Stimulated activated CD4-positive, alpha-beta T cell treated with anti-CD3 and anti-CD28 coated beads, Interleukin-2, amount 100 ng/mL, for 48 hours (primary cell): ENCODE measurements around the gene KRT7.

Source experiments
- DNase-seq, 2 donors: peaks; one replicate each; pipeline ENCODE4 v3.0.0-alpha.2; 2020

Gene KRT7

DNA sequence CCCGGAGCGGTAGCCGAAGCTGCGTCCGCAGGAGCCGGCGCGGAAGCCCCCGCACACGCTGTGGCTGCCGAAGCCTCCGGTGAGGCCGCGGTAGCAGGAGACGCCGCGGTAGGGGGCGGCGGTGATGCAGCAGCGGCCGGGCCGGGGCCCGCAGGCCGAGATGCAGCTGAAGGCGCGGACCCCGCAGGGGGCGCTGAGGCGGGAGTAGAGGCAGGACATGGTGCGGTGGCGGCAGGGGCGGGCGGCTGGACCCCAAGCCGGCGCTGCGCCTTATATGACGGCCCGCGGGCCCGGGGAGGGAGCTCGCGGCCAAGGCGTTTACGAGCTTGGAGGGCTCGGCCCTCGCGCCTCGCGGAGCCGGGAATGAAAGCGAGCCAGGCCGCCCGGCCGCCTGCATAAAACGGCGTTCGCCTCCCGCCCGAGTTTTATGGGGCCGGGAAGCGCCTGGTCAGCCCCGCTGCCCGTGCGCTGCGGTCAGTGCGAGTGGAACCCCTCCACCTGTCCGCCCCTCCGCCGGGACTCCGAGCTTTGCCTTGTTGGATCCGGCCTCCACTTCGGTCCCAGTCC, 25.4 kb downstream of the KRT7 start:
- DNase-seq: no peak

DNA sequence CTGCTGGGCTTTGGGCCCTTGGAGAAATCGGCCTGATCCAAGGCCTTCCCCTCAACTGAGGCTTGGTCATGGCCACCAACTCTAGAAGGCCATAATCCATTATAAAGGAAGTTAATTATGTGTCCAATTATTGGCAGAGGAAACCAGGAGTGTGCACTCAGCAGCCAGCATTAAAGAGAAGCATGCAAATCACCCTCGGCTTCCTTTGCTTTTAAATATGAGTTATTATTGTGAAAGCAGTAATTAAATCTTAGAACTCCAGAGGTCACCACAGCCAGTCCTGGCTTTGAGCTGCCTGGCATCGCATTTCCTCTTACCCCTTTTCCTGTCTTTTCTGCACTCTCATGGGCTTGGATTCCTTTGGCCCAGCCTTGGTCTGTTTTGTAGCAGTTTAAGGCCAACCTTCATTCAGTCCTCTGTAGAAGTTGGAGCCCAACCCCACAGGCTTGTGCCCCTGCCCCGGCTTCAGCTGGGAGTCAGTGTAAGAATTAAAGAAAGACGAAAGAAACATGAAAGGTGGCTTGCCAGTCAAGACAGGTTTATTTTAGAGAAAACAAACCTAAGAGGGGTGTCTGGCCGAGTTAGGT, 26.7 kb downstream of the KRT7 start:
- no peak for DNase-seq

DNA sequence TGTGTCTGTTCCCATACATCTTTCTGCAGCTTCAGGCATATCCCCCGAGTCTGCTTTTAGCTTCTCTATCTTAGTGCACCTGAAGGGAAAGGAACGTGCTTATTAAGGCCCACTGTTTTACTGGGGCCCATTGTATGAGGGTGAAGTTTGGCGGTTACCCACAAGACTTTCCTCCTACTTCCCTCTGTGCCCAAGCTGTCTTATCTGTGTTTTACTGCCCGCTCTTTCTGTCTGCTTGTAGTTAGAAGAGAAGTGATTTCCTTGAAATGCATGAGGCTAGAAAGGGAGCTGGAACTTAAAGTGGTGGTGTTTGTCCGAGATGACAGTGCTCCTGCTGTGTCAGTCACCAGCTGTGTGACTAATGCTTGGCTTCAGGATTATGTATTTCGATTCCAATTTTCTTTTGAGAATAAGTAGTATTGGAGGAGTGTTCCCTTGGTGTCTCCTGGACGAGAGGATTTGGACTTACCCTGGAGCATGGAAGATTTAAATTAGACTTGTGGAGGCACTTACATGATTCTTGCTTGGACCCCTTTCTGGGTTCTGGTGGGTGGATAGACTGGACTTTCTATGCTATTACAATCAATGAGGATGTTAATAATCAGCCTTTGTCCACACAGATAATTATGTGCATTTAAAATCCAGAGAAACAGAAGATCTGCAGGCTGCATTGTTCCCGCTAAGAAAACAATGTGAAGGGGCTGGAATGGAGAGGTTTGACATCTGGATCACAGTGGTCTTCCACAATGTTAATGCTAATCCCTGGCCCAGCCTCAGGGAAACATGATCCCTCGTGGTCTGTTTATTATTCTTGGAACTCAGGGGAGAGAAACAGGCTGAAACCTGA, 27.5 kb downstream of the KRT7 start:
- no peak for DNase-seq

DNA sequence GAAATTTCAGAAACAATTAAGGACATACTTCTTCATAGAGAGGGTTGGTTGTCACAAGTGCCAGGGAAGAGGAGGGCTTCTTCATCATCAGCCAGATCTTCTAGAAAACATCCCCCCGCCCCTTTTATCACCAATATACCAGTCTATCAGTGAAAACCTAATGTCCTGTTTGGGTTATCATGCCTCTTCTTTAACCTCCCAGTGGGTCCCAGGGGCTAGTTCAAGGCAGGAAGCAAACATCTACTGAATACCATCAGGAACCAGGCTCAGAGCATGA, 28.1 kb downstream of the KRT7 start:
- no peak for DNase-seq

DNA sequence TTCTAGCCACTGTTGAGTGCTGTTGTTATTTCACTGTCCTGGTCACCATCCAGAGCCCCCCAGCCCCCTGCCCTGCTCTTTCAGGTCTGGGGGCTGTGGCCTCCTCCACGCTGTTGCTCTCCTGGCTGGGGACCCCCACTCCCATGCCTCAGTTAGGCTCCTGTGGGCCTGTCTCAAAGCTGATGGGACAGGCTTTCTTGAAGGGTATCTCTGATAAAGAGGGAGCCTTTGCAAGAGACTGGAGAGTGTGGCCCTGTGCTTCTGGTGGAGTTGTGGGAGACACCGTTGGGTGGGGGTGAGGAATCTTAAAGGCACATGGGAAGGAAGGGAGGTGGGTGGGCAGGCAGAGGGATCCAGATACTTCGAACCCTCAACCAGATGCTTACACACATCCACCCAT, 29.2 kb downstream of the KRT7 start:
- DNase-seq: no peak

DNA sequence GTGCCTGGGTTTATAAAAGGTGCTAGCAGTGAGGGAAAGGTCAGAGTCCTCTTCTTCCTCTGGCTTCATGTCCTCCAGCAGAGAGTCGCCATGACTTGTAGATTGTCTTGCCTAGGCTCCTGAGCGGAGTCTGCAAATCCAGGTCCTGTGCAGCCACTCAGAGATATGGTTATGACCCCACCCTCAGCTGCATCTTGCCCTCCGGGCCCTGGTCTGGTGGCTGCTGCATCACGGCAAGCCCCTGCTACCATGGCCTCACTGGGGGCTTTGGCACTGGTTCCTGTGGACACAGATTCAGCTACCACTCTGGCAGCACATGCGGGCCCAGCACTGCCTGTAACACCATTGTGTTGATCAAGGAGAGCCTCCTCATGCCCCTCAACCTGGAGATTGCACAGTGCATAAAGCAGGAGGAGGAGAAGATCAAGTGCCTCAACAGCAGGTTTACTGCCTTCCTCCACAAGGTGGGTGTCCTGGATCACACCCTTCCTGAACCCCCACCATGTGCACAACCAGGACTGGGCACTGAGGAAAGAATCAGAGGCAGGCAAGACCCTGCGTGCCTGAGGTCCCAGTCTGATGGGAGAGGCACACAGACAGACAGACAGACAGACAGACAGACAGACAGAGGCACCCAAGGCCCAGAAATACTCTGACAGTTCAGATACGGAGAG, 30.9 kb downstream of the KRT7 start:
- no peak for DNase-seq

DNA sequence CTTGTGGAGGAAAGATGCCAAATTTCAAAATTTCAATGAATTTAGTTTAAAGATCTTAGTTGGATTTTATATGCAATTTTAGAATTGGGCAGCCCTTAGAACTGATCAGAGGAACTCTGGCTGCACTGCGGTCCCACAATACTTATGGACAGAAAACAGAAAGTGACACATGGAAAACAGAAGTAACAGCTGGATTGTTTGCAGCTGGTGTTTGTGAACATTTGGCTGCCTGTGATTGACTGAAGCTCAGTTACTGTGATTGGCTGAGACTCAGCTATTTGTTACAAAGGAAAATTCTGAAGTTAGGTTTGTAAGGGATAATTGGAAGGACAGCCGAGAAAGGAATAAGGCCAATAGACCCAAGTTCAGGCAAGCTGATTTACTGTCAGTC, 31.4 kb downstream of the KRT7 start:
- no peak for DNase-seq

DNA sequence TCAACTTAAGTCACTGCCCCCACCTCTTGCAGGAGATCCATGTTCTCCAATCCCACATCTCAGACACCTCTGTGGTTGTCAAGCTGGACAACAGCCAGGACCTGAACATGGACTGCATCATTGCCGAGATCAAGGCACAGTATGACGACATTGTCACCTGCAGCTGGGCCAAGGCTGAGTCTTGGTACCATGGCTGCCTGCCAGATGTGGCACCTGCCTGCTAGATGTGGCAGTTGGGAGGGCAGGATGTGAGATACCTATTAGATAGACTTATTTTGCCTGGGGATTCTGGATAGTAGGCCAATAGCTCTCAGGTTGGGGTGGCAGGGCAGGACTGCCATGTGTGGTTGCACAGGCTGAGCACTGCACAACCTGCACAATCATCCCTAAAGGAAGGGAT, 33.5 kb downstream of the KRT7 start:
- no peak for DNase-seq

DNA sequence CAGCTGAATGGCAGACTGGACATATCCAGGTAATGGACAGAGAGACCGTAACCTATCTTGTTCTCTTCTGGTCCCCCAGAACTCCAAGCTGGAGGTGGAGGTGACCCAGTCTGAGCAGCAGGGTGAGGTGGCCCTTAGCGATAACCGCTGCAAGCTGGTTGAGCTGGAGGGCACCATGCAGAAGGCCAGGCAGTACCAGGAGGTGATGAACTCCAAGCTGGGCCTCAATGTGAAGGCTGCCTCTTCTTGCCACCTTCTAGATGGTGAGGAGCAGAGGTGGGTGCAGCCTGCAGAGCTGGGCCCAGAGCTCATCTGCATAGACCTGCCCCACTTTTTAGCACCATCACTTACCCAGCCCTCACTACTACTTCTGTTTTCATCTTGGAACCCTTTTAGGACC, 34.2 kb downstream of the KRT7 start:
- no peak for DNase-seq

DNA sequence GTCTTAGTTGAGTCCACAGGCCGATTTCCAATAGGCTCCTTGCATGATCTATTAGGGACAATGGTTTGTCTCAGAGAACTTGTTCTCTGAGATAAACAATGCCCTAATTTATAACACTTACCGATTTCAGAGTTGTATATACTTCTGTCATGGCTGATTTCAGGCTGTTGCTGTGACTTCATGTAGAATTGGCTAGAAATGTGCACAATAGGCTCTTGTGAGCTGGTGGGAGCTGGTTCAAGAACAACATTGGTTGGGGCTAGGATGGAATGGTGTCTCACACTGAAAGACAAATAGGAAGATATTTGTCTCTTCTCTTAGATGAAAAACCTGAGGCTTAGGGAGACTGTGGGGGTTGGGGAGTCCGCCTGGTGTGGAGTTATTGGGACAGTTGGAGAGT, 34.7 kb downstream of the KRT7 start:
- DNase-seq: no peak

DNA sequence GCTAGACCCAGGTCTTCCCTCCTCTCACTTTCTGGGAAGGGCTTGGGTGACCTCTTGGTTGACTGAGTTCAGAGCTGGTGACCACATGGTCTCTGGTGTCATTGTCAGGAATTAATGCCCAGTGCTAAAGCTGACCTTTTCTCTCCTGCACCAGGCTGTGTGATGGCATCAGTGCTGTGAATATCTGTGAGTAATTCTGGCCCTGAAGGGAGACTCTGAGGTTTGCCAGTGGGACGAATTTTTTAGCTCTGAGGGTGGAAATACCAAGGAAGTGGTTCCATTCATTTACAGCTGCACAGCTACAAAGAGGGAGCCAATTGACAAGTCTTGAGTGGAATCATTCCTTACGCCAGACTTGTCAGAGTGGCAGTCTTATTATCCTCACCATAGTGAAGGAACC, 35.2 kb downstream of the KRT7 start:
- DNase-seq: no peak

DNA sequence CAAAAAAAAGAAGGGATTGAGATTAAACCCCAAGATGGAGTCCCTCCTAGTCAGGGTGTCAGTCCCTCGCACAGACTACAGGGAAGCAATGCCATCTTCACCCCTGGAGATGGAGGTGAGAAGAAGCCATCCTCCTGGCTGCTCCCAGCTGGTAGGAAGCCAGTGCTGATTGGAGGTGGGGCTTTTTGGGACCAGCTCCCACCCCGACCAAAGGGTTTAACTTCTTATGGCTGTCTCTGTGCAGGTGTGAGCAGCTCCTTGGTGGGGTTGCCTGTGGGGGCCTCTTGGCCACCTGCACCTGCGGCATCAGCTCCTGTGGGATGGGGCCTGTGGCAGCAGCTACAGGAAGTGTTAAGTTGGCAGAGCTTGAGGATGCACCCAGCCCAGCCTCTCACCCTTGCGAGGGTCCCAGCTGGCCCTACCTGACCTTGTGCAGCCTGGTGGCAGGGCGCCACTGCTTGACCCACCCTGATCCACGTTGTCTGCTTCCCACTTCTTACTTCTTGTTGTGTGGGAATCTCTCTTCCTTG, 37.6 kb downstream of the KRT7 start:
- no peak for DNase-seq

DNA sequence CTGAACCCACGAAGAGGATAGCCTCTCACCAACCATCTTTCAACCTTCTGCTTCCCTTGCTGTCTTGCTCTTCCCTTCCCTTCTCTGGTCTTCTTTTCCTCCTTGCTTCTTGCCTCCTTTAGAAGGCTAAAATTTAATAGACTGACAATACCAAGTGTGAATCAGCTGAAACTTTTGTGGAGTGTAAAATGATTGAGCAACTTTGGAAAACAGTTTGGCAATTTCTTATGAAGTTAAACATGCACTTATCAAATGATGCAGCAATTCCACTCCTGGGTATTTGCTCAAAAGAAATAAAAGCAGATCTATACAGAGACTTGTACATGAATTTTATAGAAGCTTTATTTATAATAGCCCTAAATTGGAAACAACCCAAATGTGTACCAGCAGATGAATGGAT, 38.1 kb downstream of the KRT7 start:
- DNase-seq: no peak

DNA sequence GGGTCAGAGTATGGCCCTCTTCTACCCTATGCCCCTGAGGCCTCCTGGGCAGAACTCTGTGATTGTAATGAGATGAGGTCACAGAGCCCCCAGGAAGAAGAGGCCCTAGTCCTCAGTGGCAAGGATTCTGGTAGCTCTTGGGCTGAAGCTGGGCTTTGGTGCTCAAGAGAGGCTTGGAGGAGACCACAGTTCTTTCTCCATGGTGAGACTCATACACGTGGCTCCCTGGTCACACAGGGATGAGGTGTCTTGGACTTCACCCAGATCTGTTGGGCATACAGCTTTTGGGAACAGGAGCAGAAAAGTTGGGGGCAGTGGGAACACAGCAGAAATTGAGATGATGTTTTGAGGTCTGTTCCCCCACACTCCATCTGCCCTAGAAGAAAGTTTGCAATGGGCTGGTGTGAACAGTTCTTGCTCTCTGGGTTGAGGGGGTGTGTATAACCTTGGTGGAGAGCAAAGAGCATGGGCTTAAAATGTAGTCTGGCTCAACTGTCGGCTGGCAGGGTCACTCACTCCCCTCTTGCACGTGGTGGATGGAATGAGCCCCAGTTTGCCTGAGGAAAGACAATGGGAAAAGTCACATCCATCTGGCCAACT, 41.6 kb downstream of the KRT7 start, which contains the start of gene KRT86:
TSS of gene KRT86 (plus strand) at position 125 of the 600 bp plus-strand sequence. CDS start 27,272 bp downstream, outside the sequence.
- DNase-seq: no peak

DNA sequence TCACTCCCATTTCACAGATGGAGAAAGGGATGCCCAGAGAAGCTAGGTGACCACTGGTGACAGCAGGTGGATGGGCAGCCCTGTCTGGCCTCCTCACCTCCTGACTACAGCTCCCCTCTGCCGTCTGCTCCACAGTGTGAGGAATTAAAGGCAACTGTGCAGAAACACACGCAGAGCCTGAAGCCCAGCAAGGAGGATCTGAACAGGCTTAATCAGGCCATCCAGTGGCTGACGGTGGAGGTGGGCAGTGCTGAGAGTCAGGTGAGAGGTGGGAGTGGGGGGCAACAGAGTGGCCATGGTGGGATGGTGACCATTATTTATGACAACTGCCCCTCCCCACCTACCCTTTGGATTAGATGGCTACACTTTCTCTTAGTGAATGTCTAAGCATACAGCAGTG, 42.6 kb downstream of the KRT7 start:
- DNase-seq: no peak

DNA sequence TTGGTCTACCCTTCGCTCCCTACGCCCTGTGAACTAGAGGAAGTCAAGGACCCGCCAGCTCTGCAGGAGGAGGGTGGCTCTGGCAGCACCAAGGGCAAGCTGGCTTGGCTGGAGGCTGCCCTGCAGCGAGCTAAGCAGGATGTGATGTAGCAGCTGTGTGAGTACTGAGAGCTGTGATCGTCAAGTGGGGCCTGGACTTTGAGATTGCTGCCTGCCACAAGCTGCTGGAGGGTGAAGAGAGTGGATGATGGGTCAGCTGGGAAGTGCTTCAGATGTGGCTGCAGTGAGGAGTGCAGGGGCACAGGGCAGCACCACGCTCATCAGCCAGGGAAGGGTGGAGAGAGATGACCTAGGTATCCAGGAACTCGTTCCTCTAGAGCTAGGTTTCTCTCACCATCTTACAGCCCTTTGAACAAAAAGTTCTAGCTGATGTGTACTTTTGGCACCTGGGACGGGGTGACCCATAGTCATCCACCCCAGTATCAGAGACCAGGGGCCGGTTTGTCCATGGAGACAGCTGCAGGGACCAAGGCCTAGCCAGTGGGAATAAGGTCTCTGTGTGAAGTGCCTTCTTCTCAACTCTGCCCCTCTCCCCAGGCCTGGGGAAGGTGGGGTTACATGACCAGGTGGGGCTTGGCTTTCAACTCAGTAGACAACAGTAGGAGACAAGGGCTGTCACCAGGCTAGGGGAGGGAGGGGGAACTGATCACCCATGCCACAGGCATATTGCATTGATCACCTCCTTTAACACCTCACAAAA, 44.6 kb downstream of the KRT7 start:
- no peak for DNase-seq

DNA sequence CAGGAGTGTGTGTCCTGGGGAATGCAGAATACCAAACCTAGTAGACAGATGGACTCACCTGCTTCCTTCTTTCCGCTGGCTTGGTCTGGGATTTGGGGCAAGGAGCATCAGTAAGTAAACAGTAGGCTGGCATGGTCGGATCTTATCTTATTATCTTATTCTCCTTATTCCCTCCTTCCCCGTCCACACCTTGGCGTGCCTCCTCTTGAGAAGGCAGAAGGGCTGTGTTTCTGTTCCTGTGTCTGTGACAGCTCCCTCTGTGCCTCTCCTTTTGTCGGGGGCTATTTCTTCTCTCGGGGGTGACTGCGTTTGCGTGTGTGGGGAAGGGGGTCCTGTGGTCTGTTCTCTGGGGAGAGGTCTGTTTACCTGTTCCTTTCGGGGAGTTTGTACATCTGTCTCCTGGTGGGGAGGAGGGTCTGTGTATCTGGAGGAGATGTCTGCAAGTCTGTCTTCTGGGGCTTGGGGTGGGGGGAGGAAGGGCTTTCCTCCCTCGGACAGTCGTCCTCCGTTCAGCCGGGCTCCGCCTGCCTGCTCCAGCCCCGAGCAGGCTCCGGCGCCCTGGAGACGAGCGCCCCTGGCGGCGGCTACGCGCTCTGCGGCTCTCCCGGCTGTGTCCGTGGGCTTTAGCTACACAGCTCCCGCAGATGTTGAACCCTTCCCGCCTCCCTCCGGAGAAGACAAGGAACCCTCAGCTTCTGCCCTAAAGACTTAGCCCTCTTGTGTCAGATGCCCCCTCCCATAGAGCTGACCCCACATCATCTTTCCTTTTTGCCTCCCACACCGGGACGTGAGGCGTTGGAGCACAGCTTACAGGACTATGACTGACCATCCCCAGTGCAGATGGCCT, 45.8 kb downstream of the KRT7 start:
- DNase-seq: peak; percentile 75 to 80

DNA sequence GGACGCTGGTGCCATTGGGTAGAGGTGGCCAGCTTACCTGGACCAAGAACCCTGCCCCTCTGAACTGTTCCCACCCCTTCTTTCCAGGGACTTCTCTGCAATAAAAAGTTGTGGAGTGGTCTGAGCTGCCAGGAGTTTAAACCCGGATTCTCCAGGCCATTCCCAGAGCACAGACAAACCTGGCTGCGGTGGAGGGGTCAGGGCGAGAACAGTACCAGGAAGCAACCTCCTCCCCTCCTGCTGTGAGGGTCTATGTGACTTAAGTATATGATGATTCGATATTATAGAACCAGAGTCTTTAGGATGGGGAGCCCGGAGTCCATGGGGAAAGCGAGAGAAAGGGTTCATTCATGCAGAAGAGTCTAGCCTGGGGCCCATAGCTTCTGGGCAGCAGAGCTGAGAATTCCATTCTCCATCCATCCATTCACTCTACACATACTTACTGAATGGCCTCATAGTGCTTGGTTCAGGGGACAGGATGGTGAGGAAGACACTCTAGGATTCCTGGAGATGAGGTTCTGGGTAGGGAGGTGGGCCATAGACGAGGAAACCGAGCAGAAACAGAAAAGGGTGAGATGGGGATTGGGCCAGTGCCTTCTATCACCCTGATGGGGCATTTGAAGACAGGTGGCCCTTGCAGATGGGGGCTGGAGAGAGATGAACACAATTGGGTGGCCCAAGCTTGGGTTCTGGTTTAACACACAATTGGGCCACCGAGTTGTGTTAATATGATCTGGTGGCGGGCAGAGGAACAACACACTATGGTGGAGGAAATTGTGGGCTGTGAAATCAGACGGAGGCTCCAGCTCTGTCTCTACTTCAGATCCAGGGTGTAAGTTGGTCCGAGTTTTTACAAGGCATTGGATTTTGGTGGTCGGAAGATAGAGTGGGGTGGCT, 46.6 kb downstream of the KRT7 start:
- no peak for DNase-seq

DNA sequence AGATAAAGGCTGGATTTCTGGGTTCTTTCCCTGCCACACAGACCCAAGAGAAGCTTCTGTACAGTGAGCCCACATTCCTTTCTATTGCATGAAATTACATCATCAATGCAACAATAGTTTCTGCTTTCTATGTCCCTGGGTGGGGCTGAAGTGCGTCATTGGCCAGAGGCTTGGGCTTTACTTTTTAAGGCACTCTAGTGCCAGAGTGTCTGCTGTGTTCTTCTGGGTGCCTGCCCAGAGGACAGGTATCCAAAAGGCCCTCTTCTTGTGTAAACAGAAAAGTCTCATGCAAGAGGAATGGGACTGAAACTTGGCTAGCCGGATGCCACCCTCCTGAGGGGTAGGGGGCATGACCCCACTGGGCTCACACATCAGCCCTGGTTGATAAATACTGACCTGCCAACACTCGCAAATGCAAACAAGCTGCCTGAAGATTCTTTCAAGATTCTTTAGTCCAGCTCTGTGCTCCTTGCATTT, 47.3 kb downstream of the KRT7 start:
- no peak for DNase-seq
